Endometrial microvascular endothelial cells (primary cell): ENCODE measurements around the gene SPECC1. TPM values are rescaled to one million over a fixed set of nuclear protein-coding genes. Genes with fewer than 3 reads are reported as not detected.
"Not testable (repeated sequence)": the region's sequence is repeated elsewhere in the genome, so short reads cannot be mapped to it uniquely, and the experiment has no call there.

Experiments used
- in situ Hi-C: cut with HindIII; loops from 2 replicates; pipeline ENCODE4 v1.10.0; 2017; ENCODE audit warnings: low sequenced_read_pairs, low pct_unique_long_range_greater_than_20kb; ENCODE audit errors: inconsistent ontology term
- total RNA-seq: library from RNA; depleted of rRNA; stranded (reverse); fragments of >200 nt; gene quantifications from one replicate; pipeline ENCODE4 v1.2.3, GENCODE V29; 2015; ENCODE audit errors: inconsistent ontology term

SPECC1 gene
- total RNA-seq, 1 donor from 2014 or later, result 15.1 TPM

GRCh38 chr17:20153231-20153630 lies 144.1 kb downstream of the SPECC1 start:
- in situ Hi-C loops, result no loop called here

- in situ Hi-C loops, result no loop called here
These were observed 145.3 kb downstream of the SPECC1 start for GRCh38 chr17:20154286-20155000.

GRCh38 chr17:20155258-20156195 lies 146.4 kb downstream of the SPECC1 start:
- in situ Hi-C loops, result no loop called here

- in situ Hi-C loops, result no loop called here
These were observed 147.2 kb downstream of the SPECC1 start for GRCh38 chr17:20156196-20157000.

GRCh38 chr17:20157001-20157310 lies 147.8 kb downstream of the SPECC1 start:
- in situ Hi-C loops, result no loop called here

- in situ Hi-C loops, result no loop called here
These were observed 149.4 kb downstream of the SPECC1 start for GRCh38 chr17:20158580-20158979.

- in situ Hi-C loops, result no loop called here
These were observed 150.4 kb downstream of the SPECC1 start for GRCh38 chr17:20159406-20160069.

GRCh38 chr17:20165516-20165915 lies 156.4 kb downstream of the SPECC1 start:
- in situ Hi-C loops, result not testable (repeated sequence)

GRCh38 chr17:20170085-20170484 lies 160.9 kb downstream of the SPECC1 start:
- in situ Hi-C loops, result no loop called here

- in situ Hi-C loops, result no loop called here
These were observed 162.7 kb downstream of the SPECC1 start for GRCh38 chr17:20171741-20172365.

GRCh38 chr17:20172376-20172775 lies 163.2 kb downstream of the SPECC1 start:
- in situ Hi-C loops, result no loop called here

GRCh38 chr17:20173091-20173490 lies 163.9 kb downstream of the SPECC1 start:
- in situ Hi-C loops, result no loop called here

- in situ Hi-C loops, result no loop called here
These were observed 165.6 kb downstream of the SPECC1 start for GRCh38 chr17:20174588-20175265.

GRCh38 chr17:20179041-20179440 lies 169.9 kb downstream of the SPECC1 start:
- in situ Hi-C loops, result no loop called here

- in situ Hi-C loops, result no loop called here
These were observed 171.5 kb downstream of the SPECC1 start for GRCh38 chr17:20180661-20181060.

- in situ Hi-C loops, result no loop called here
These were observed 175.0 kb downstream of the SPECC1 start for GRCh38 chr17:20184181-20184580.

- in situ Hi-C loops, result no loop called here
These were observed 175.9 kb downstream of the SPECC1 start for GRCh38 chr17:20184977-20185619.
